HL-60 (cell line): ENCODE measurements around the gene ADAMTS3.

Experiments used
- DNase-seq, 2 experiments: peaks; one replicate each; pipeline ENCODE4 v3.0.0-alpha.2; 2010 to 2020; ENCODE audit warnings: low read depth in 1 of 2, low spot score in 1 of 2
- H3K27ac ChIP-seq: fragments of 250-450 bp; sonication (Bioruptor Pico); replicated peaks from 2 replicates; pipeline ENCODE4 v1.5.1; 2020; ENCODE audit warnings: mild to moderate bottlenecking, moderate library complexity
- H3K27me3 ChIP-seq: fragments of 250-450 bp; sonication (Bioruptor Pico); 2 replicates; pipeline ENCODE4 v1.5.1; 2021; ENCODE audit warnings: mild to moderate bottlenecking, moderate library complexity; ENCODE audit not compliant: insufficient read depth, poor library complexity, severe bottlenecking
- H3K4me3 ChIP-seq: replicated peaks from 2 replicates; pipeline ENCODE4 v1.5.1; 2011; ENCODE audit warnings: mild to moderate bottlenecking, control low read depth, low read length; ENCODE audit not compliant: insufficient read depth
- GABPA ChIP-seq: IDR thresholded peaks from 2 replicates; pipeline ENCODE4 v1.6.1; 2012; ENCODE audit warnings: low read depth
- POLR2AphosphoS5 ChIP-seq: IDR thresholded peaks from 2 replicates; pipeline ENCODE4 v1.6.1; 2012; ENCODE audit warnings: low read depth
- SPI1 ChIP-seq: IDR thresholded peaks from 2 replicates; pipeline ENCODE4 v1.6.1; 2012; ENCODE audit warnings: low read depth, mild to moderate bottlenecking, borderline replicate concordance
- TF ChIP-seq, protein P1 (sequence below): IDR thresholded peaks from 2 replicates; pipeline ENCODE4 v1.6.1; 2012; ENCODE audit warnings: low read depth; ENCODE audit not compliant: insufficient replicate concordance
- TF ChIP-seq, protein P2 (sequence below): IDR thresholded peaks from one replicate; pipeline ENCODE4 v1.5.1; 2011; ENCODE audit warnings: low read length, control low read depth, inconsistent platforms; ENCODE audit not compliant: insufficient read depth

ADAMTS3 gene

DNA sequence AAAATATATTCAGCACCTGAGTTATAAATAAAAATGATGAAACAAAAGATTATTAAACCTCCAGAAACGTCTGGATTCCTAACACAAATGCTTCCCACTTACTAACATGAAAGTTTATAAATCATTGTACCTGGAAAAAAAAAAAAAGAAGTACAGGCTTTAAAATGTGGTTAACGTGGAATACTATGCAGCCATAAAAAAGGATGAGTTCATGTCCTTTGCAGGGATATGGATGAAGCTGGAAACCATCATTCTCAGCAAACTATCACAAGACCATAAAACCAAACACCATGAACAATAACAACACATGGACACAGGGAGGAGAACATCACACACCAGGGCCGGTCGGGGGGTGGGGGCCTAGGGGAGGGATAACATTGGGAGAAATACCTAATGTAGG, 160.5 kb downstream of the ADAMTS3 start:
- no peaks in the 10 kb centered on the region for H3K27me3 ChIP-seq
- no peak overlapping the region for H3K27ac ChIP-seq
- no peak overlapping the region for H3K4me3 ChIP-seq
- DNase-seq = no peak
- TF ChIP-seq, protein P1, sequence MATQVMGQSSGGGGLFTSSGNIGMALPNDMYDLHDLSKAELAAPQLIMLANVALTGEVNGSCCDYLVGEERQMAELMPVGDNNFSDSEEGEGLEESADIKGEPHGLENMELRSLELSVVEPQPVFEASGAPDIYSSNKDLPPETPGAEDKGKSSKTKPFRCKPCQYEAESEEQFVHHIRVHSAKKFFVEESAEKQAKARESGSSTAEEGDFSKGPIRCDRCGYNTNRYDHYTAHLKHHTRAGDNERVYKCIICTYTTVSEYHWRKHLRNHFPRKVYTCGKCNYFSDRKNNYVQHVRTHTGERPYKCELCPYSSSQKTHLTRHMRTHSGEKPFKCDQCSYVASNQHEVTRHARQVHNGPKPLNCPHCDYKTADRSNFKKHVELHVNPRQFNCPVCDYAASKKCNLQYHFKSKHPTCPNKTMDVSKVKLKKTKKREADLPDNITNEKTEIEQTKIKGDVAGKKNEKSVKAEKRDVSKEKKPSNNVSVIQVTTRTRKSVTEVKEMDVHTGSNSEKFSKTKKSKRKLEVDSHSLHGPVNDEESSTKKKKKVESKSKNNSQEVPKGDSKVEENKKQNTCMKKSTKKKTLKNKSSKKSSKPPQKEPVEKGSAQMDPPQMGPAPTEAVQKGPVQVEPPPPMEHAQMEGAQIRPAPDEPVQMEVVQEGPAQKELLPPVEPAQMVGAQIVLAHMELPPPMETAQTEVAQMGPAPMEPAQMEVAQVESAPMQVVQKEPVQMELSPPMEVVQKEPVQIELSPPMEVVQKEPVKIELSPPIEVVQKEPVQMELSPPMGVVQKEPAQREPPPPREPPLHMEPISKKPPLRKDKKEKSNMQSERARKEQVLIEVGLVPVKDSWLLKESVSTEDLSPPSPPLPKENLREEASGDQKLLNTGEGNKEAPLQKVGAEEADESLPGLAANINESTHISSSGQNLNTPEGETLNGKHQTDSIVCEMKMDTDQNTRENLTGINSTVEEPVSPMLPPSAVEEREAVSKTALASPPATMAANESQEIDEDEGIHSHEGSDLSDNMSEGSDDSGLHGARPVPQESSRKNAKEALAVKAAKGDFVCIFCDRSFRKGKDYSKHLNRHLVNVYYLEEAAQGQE = no peak
- TF ChIP-seq, protein P2, sequence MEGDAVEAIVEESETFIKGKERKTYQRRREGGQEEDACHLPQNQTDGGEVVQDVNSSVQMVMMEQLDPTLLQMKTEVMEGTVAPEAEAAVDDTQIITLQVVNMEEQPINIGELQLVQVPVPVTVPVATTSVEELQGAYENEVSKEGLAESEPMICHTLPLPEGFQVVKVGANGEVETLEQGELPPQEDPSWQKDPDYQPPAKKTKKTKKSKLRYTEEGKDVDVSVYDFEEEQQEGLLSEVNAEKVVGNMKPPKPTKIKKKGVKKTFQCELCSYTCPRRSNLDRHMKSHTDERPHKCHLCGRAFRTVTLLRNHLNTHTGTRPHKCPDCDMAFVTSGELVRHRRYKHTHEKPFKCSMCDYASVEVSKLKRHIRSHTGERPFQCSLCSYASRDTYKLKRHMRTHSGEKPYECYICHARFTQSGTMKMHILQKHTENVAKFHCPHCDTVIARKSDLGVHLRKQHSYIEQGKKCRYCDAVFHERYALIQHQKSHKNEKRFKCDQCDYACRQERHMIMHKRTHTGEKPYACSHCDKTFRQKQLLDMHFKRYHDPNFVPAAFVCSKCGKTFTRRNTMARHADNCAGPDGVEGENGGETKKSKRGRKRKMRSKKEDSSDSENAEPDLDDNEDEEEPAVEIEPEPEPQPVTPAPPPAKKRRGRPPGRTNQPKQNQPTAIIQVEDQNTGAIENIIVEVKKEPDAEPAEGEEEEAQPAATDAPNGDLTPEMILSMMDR = no peak
- TF ChIP-seq SPI1 = no peak
- TF ChIP-seq POLR2AphosphoS5 = no peak
- TF ChIP-seq GABPA = no peak

DNA sequence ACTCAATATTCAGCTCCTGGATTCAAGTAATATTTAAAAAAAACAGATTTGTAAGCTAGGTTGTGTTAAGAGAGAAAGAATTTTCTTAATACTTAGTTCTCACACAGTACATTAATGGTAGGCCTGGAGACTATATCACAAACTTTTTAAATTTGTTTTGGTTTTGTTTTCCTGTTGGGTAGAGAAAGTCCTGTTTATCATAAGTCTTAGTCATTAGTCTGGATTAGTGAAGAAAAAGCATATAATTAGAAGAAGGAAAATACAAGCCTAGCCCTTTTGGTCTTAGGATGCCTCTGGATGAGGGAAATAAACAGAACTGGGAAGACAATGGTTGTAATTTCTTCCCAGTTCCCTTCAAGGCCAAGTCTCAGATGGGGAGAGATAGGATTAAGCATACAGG, 163.6 kb downstream of the ADAMTS3 start:
- DNase-seq = no peak
- no peaks in the 10 kb centered on the region for H3K27me3 ChIP-seq
- TF ChIP-seq POLR2AphosphoS5 = no peak
- no peak for TF ChIP-seq SPI1
- no peak for TF ChIP-seq GABPA
- TF ChIP-seq, protein P1 = no peak
- TF ChIP-seq, protein P2 = no peak
- no peak overlapping the region for H3K27ac ChIP-seq
- H3K4me3 ChIP-seq = no peak overlapping the region

DNA sequence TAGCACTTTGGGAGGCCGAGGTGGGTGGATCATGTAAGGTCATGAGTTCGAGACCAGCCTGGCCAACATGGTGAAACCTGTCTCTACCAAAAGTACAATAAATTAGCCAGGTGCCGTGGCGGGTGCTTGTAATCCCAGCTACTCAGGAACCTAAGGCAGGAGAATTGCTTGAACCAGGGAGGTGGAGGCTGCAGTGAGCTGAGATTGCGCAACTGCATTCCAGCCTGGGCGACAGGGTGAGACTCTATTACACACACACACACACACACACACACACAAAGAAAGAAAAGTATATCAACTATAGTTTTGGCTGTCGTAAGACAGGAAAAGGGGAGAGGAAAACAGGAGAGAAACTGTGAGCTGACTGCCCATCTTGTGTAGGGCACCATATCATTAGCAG, 171.7 kb downstream of the ADAMTS3 start:
- TF ChIP-seq GABPA (no peak), SPI1 (no peak)
- TF ChIP-seq, protein P1 = no peak
- TF ChIP-seq, protein P2 = no peak
- H3K27me3 ChIP-seq = no peaks in the 10 kb centered on the region

More for the DNA sequence above, 171.7 kb downstream of the ADAMTS3 start:
- Histone ChIP-seq H3K4me3 (no peak overlapping the region), H3K27ac (no peak overlapping the region)
- DNase-seq = no peak
